GM21360 (cell line): ENCODE data around the gene C1orf174.

Experiments used
- ATAC-seq: cut with Tn5 transposase; IDR thresholded peaks from one replicate; pipeline ENCODE4 v1.9.1; 2021; ENCODE audit warnings: mild to moderate bottlenecking, moderate library complexity; ENCODE audit not compliant: unreplicated experiment

C1orf174 gene

DNA sequence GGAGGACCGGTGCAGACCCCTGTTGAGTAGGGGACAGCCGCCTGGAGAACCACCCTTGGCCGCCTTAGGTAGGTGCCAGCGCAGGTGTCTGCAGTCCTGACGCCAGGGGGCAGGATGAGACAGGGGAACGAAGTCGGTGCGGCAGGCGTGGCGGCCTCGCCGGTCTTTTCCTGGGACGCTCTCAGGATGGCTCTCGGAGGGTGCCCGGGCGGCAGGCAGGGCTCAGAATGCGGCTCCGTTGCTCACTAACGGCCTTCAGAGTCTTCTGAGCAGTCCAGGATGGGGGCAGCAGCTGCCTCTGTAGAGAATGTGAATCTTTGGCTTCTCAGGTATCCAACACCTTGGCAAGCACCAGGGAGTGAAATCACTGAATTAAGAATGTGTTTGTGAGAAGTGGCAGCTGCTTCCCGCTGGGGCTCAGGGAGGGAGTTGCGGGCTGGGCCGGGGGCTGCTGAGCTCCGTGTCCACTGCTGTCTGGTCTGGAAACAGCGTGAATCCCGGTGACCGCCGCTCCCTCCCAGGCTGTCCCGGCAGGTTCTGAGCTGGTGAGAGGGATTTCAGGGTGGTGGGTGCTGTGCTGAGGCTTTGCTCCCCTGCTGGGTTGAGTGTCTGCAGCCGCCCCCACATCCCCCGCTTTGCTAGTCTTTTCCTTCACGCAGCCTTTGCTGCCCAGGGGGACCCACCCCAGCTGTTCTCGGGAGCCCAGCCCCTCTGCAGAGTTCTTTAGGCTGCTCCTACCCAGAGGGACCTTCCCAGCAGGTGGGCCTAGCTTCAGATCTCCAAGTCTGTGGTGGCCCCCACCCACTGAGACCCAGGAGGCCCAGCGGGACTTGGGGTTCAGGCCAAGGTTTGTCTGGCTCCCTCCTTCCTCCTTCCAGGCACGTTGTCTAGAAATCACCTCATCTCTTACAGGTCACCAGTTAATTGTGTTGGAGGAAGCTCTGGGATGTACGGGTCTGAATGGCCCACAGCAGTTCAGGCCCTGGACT, 11.1 kb upstream of the C1orf174 start:
- peak; percentile 75 for ATAC-seq

DNA sequence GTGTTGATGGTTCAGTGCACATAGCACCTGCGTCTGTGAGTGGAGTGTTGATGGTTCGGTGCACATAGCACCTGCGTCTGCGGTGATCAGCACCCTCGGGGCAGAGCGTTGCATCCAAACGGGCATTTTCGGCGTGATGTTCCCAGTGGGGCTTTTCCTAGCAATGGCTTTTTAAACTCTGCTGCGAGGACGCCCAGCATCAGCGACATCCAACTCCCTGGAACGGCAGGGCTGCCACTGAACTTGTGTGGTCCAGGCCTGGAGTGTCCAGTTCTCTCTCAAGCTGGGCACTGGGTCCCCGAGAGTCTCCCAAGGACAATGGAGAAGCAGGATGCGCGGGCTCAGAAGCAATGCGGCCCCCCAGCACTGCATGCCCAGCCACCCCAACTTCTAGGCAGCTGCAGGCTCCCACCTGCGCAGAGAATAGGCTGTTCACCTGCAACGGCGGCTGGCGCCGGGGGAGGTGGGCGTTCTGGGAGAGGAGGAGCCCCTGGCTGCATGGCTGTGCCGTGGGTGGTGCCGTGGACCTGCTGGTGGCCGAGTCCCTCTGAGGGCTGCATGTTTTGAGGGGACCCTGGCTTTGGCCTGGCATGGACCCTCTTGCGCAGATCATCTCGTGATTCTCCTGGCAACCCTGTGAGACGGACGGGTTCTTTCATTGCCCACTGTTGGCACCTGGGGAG, 10.1 kb upstream of the C1orf174 start:
- no peak for ATAC-seq

DNA sequence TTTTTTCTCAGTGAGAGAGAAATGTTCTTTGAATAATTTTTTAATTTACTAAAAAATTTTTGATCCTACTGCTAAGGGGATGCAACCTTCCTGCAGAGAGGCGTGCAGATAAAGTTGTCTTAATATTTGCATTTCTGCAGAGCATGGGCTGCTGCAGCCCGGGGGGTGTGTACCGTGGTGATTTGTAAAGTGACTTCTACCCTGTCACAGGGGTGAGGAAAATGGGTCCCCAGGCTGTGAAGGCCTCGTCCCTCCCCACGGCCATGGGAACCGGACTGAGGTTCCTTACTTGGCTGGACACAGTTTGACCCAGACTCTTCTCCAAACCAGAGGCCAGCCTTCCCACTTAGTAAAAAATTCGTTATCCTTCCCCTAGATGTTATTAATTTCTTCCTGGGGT, 9.5 kb upstream of the C1orf174 start:
- no peak for ATAC-seq

DNA sequence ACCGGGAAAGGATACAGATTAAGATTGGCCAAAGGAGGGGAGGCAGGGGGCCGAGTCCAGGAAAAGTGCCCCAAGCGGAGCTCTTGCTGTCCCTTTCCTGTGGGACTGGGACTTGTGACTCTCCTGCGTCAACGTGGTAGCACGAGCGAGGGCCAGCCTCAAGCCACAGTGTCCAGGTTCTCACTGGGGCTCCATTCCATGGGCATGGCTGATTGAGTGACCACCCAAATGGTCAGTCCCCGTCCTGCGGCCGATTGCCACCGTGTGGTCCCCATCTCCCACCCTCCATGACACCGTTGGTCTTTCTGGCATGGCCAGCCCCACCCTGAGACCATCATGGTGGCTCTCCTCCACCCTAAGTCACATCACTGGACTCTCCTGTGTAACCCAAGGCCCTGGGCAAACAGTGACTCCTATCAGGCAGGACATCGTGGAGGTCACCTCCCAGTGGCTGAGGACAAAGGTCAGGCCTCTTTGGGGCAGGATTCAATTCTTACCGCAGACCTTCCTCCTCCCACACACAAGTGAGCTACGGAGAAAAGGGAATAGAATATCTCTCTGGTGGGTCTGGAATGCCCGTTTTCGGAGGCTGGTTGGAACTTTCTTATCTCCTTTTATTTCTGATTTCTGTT, 8.9 kb upstream of the C1orf174 start:
- no peak for ATAC-seq

DNA sequence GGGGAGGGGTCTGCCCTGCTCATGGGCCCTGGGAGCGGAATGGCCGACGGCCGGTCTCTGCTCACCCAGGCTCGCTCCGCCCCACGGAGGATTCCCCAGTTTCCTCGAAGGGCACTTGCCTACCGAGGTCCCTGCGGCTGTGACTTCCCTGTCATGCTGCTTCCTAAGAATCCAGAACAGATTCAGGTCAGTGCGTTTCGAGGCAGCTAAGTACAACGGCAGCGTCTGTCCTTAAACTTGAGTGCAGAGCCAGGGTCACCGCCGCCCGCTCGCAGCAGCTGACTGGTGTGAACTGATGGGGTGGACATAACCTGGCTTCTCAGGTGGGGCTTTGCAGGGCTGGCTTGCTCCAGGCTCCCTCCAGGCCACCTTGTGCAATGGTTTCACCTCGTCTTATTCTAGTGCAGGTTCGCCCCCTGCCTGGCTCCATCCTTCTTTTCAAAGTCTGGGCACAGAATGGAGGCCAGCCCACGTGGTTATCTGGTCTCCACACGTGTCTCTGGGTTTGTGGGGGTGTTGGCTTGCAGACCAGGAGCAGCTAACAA, 7.6 kb upstream of the C1orf174 start:
- ATAC-seq, result no peak

DNA sequence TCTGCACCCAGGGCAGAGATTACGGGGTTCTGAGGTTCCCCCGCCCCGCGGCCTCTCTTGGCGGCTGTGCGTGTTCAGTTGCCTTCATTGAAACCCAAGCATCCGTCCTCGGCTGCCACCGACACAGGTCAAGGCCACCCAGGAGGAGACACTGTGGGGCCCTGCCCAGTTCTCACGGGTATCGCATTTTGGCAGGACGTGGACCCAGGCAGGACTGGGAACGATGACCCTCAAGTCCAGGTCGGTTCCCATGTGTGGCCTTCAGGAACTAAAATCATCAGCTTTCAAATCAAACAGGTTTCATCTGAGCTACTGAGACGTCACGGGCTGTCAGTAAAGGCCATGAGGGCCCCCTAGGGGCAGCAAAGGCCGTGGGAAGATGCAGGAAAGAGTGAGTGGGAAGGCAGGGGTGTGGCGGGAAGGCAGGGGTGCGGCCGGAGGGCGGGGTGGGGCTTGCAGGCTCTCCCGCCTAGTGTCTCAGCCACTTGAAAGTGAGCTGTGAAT, 7.0 kb upstream of the C1orf174 start:
- ATAC-seq, result no peak

DNA sequence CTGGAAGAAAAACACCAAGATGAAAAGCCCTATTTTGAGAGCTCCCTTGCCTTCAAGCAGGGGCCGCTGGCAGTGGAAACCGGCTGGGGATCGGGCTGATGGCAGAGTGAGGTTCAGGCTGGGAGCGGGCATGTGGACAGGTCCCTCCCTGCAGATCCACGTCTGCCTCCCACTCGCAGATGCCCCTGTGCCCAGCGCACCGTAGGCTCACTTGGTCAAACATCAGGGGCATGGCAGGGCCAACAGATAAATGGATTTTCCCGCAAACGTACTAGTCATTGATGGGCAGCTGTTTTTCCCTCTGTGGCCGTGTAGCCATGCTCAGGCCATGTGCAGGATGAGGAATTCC, 6.6 kb upstream of the C1orf174 start:
- no peak for ATAC-seq

DNA sequence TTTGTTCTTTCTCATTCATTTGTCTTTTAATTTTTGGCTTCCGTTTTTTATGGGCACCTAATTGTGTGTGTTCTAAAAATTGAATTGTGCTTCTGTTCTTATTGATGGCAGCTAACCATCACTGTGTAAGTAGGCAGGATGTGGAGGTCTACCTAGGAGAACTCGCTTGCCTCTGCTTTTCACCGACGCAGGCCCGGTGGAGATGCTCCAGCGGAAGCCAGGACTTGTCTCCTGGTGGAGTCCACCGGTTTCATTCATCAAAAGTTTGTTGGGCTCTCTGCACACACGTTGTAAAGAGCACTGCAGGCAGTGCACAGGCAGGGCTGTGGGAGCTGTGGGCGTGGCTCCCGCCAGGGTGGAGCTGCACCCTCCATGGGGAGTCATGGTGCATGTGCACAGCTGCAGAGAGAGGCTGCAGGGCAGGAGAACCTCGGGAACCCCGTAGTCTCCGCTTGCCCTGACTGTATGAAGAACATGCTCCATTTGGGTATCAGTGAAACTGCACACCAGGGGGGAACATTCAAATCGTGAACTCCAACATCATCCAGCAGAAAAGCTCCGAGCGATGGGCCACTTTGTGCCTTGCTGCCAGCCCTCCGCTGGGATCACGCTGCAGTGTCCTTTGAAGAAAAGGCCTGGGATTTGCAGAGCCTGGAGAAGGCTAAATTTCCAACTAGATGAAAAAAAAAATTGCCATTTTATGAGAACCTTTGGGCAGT, 6.0 kb upstream of the C1orf174 start:
- no peak for ATAC-seq

DNA sequence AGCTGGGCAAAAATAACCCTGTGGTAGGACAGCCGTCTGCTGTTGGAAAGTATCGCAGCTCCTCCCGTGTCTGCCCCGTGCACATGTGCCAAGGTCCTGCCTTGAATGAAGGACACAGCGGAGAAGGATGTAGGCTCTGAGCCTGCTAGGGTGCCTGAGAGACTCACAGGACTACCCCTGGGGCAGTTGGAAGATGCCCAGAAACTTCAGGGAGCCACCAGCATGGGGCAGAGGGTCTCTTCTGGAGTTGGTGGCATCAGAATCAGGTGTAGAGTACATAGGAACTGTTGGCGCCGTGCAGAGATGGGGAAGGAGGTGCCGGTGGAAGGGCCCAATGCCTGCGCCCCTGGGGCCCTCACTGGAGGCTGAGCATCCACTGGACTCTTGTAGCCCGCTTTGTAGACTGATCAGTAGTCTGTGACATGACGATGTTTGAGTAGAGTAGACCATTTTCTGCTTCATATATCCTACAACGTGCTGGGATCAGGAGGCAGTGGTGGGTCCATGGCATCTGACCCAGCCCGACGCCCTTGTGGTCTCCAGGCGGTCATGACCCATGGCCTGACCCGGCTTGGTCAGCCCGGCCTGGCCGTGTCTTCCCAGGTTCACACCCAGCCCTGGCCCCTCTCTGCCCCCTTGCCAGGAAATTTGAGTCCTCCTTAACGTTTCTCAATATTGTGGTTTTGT, 5.3 kb upstream of the C1orf174 start:
- ATAC-seq, result no peak

DNA sequence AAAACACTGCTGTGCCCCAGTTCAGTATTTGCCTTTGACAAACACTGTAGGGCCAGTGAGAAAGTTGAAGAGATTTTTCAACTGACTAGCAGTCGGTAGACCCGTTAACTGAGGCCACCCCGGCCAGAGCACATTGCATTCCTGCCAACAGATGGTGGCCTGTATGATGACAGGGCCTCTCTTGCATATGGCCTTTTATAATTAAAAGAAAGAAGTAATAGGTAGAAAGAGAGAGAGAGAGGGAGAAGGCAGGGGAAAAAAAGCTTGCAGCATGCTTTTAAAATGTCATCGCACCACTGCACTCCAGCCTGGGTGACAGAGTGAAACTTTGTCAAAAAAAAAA, 4.7 kb upstream of the C1orf174 start:
- ATAC-seq, result no peak

DNA sequence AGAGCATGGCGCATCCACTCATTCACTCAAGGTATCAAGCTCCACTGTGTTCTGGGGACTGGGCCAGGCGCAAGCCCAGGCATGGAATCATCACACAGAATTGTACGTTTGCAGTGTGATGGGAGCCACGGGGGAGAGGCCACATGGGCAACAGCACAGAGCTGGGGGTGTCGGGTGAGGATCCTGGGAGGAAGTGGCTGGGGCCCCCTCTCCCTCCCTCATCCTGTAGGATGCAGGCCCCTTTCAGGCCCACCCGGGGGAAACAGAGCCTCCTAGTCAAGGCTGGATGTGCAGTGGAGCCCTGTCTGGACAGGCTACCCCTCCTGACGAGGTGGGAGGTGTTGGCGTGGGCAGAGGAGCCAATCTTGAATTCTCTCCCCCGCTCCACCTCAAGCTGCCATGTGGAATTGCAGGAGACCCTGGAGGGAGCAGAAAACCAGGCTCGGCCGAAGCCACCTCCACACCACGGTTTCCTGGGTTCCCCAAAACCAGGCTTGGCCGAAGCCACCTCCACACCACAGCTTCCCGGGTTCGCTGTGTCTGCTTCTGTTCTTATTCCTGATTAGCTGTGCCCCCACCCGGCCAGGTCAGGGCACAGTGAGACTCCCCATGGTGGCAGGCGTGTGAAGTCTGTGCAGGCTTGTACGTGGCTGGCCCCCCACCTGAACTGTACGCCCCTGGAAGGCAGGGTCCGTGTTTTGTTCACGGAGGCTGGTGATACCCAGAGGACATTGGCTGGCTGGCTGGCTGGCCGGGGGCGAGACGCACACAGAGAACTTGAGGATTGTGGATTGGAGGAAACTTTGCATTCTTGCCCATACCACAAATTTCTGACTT, 4.2 kb upstream of the C1orf174 start:
- no peak for ATAC-seq

DNA sequence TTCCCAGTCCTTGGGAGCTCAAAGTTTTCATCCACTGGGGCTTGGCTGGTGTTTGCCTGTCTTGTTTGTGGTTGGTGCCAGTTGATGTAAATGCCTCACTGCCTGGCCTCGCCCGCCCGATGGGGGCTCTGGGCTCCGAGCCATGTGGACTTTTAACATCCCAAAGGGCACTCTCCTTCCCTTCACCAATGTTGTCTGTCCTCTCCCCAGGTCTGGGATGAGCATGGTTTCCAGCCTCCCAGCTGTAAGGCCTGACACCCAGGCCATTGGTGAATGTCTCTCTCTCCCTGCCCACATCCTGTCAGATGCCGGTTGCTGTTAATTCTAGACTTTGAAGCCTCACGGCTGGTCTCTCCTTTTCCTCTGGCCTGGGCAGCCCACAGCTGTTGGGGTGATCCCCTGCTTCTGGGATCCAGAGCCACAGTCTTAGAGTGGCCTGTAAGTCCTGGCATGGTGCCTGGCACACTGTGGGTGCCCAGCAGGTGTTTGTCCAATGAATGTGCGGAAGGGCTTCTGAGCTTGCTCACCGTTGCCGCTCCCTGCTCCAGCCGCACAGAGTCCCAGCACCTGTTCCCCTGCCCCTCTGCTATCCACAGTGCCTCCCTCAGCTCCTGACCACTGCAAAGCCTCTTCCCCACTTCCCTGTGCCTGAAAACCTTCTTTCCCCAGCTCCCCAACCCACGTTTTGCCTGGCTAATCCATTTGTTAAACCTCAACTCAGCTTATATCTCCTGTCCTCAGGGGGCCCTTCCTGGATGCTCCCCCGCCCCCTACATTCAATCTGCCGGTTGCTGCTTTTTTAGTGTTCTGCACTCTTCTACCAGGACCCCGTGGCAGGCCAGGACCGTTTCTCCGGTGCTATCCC, 3.3 kb upstream of the C1orf174 start:
- no peak for ATAC-seq

DNA sequence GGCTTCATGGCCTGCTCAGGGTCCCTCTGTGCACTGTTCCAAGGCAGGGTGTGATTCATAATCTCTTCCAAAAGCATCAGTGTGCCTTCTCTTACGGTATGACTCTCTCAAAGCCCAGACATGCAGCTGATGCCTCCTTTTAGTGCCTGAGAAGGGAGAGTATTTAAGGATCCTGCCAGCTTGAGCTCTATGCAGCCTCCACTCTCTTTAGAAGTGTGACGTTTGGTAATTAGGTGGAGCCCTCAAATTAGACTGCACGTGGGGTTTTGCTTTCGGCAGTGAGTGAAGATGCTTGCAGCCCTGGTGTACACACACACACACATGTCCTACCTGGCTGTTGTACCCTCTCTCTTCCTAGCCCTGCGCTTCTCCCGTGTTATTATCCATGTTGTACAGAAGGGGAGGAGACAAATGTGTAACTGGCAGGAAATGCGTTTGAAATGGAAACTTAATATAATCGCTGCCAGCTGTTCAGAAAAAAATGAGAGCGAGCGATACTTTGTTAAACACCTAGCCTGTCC, 2.6 kb upstream of the C1orf174 start:
- no peak for ATAC-seq

DNA sequence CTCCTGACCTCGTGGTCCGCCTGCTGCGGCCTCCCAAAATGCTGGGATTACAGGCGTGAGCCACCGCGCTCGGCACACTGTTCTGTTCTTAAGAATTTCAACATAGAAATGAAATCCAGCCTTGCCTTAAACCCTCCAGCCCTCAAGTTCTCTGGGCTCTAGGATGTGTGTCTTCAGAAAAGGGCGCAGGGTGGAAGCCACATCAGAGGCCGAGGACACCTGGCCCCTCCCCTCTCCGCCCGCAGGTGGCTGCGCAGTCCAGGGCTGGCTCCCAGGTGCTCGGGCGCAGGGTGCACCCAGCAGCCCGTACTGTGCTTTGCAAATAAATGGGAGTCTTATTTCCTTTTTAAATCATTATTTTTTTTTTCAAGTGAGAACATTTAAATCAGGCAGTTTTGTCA, 2.0 kb upstream of the C1orf174 start:
- ATAC-seq, result no peak

DNA sequence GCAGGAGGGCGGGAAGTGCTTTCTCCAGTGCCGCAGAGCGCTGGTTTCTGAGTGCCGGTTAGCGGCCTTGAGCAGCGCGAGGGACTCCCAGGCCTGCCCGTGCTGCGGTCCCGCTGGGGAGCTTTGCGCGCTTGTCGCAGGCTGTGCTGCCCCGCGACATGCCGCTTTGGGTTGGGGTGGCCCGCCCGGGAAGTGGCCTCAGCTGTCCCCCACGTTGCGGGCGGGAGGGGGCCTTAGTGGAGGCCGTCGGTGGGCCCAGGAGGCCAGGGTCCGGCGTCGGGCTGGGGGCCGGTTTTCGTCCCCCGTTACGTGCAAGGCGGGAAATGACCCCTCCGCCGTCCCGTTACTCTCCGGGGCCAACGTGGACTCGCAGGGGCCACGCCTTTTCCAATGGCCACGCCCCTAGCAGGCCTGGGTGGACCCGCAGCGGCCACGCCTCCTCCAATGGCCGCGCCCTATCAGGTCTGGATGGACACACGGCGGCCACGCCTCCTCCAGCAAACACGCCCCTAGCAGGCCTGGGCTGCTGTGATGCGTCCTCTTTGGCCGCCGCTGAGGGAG, 977 bp upstream of the C1orf174 start:
- ATAC-seq, result peak; percentile 55

DNA sequence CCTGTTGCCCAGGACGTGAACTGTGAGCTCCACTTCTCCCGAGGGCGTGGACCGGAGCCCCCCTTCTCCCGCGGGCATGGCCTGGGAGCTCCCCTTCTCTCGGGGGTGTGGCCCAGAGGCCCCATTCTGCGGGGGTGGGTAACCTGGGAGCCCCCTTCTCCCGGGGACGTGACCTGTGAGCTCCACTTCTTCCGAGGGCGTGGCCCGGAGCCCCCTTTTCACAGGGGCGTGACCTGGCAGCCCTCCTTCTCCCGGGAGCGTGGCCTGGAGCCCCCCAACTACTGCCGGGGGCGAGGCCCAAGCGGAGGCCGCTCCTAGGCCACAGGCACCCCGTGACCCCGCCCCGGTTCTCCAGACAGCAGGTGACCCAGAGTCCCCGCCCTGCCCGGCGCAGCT, 320 bp downstream of the C1orf174 start:
- ATAC-seq, result peak; percentile 3

DNA sequence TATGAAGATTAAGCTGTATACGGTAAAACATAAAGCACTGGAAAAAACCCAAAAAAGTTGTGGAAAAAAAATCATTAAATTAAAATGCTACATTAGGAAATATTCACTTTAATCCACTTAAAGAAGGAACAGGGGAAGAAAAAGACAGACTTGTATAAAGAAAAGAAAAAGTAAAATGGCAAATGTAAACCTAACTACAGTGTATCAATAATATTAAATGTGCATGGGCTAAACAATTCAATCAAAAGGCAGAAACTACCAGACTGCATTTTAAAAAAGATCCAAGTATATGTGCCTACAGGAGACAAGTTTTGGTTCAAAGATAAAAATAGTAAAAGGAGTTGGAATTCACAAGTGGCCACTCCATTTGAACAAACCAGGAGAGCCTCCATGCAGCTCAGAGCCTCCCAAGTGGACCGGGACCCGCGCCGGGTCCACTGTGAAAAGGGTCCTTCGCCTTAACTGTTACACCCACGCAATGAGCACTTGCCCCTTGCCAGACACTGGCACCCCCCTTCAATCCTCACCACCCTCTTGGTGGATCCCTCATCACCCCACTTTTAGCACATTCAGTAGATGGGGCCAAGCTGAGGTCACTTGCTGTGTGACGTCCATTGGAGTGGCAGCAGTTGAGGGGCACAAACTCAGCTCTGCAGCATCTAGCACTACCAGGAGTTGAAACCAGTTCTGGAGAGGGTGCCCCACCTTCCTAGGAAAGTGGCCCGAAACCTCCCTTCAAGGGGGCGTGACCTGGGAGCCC, 898 bp downstream of the C1orf174 start:
- no peak for ATAC-seq
